Ishikawa (cell line): ENCODE data around the gene SYCP2.

ENCODE experiments used
- CEBPB ChIP-seq: IDR thresholded peaks from 2 replicates; pipeline ENCODE4 v1.6.1; 2012
- CREB1 ChIP-seq: IDR thresholded peaks from 2 replicates; pipeline ENCODE4 v1.6.1; 2012; ENCODE audit warnings: low read depth
- EGR1 ChIP-seq: IDR thresholded peaks from 2 replicates; pipeline ENCODE4 v1.6.1; 2012
- EP300 ChIP-seq: IDR thresholded peaks from 2 replicates; pipeline ENCODE4 v1.6.1; 2012; ENCODE audit warnings: borderline replicate concordance
- FOXM1 ChIP-seq: IDR thresholded peaks from 2 replicates; pipeline ENCODE4 v1.6.1; 2012; ENCODE audit warnings: low read depth, borderline replicate concordance
- MAX ChIP-seq: IDR thresholded peaks from 2 replicates; pipeline ENCODE4 v1.6.1; 2012
- RAD21 ChIP-seq: IDR thresholded peaks from 2 replicates; pipeline ENCODE4 v1.6.1; 2012; ENCODE audit warnings: low read depth
- REST ChIP-seq: IDR thresholded peaks from 2 replicates; pipeline ENCODE4 v1.6.1; 2012; ENCODE audit warnings: low read depth, mild to moderate bottlenecking
- YY1 ChIP-seq: IDR thresholded peaks from 2 replicates; pipeline ENCODE4 v1.6.1; 2012; ENCODE audit warnings: low read depth
- ZBTB7A ChIP-seq: IDR thresholded peaks from 2 replicates; pipeline ENCODE4 v1.6.1; 2012; ENCODE audit warnings: low read depth

GRCh38 chr20:59958626-59959025 lies 25.2 kb upstream of the SYCP2 start:
- TF ChIP-seq YY1, result no peak
- TF ChIP-seq FOXM1, result no peak
- no peak for TF ChIP-seq MAX
- no peak for TF ChIP-seq REST
- no peak for TF ChIP-seq CREB1
- no peak for TF ChIP-seq CEBPB
- TF ChIP-seq RAD21, result no peak
- TF ChIP-seq EGR1, result no peak
- no peak for TF ChIP-seq EP300
- TF ChIP-seq ZBTB7A, result no peak
